Panc1 (cell line): ENCODE measurements around the gene RAPGEF3.

Experiments
- CTCF ChIP-seq: fragments of 450-650 bp; IDR thresholded peaks from 2 replicates; pipeline ENCODE4 v1.5.1; 2017; ENCODE audit warnings: mild to moderate bottlenecking
- REST ChIP-seq, 2 experiments: IDR thresholded peaks; 2 replicates each; pipeline ENCODE4 v1.6.1; 2011 to 2012; ENCODE audit warnings: low read depth in 2 of 2, control low read depth in 1 of 2, low read length in 1 of 2, mild to moderate bottlenecking in 1 of 2, moderate library complexity in 1 of 2; ENCODE audit not compliant: insufficient read depth in 1 of 2

DNA sequence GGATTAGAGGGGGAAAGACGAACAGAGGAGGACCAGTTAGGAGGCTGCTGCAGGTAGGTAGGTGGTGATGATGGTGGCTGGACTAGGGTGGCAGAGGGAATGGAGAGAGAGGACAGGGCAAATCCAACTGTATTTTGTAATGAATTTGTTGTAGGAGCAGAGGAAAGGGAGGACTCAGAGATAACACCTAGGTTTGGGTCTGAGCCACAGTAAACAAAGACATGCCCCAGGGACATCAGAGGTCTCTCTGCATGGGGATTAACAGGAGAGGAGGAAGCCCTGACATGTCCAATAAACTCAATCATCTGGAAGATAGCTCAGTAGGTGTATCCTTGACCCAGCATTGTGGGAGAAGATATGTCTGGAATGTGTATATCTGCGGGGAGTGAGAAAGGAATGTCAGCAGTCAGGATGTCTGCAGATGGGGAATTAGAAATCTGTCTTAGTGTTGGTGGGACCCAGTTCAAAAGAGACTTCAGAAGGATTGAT, 9.7 kb upstream of the RAPGEF3 start:
- TF ChIP-seq CTCF = no peak
- no peak for TF ChIP-seq REST (IDR thresholded peaks at IDR 0.05; ENCODE audit: insufficient read depth in 1 of 2, low read depth in 2 of 2, low read length in 1 of 2)
